HL-60 (cell line): Measurements from ENCODE around the gene TRAF1.

Source experiments
- CTCF ChIP-seq: IDR thresholded peaks from one replicate; pipeline ENCODE4 v1.5.1; 2011; ENCODE audit warnings: low read length, control low read depth, inconsistent platforms; ENCODE audit not compliant: insufficient read depth
- POLR2AphosphoS5 ChIP-seq: IDR thresholded peaks from 2 replicates; pipeline ENCODE4 v1.6.1; 2012; ENCODE audit warnings: low read depth
- REST ChIP-seq: IDR thresholded peaks from 2 replicates; pipeline ENCODE4 v1.6.1; 2012; ENCODE audit warnings: low read depth; ENCODE audit not compliant: insufficient replicate concordance
- SPI1 ChIP-seq: IDR thresholded peaks from 2 replicates; pipeline ENCODE4 v1.6.1; 2012; ENCODE audit warnings: low read depth, mild to moderate bottlenecking, borderline replicate concordance

GRCh38 chr9:120905315-120906164, 21.1 kb downstream of the TRAF1 start:
- no peak for TF ChIP-seq CTCF
- TF ChIP-seq REST, result no peak
- no peak for TF ChIP-seq POLR2AphosphoS5
- TF ChIP-seq SPI1, result no peak
